ENCODE results near the gene PPAN. TPM values are rescaled to one million over a fixed set of nuclear protein-coding genes. Genes with fewer than 3 reads are reported as not detected.
A peak's percentile ranks its signal among the peaks of the same experiment; 100 is the strongest.

The PPAN gene
- total RNA-seq, 2 donors from 2014 or later: 106 to 117 TPM

- H3K9me3 Mint-ChIP-seq: no peaks in the 10 kb centered on the region
- peaks cover 3 to 24% of the 10 kb centered on the region in 2 donors for H3K36me3 Mint-ChIP-seq (ENCODE audit: insufficient read depth in 2 of 2)
- DNase-seq (peak; percentile 47 to 67), ATAC-seq (replicated peaks in 1 of 2) (peak; percentile 51 to 56)
- H3K4me1 Mint-ChIP-seq (ENCODE audit: low read depth): peaks cover 65% of the 10 kb centered on the region
- H3K27ac Mint-ChIP-seq: peak overlapping the region; percentile 79
- H3K4me3 Mint-ChIP-seq: peak overlapping the region; percentile 71 to 82
- no peaks in the 10 kb centered on the region for H3K27me3 Mint-ChIP-seq (ENCODE audit: low read depth)
These were observed 6.0 kb downstream of the PPAN start for GRCh38 chr19:10112037-10112761.

GRCh38 chr19:10112895-10113591 lies 6.9 kb downstream of the PPAN start:
- Mint-ChIP-seq H3K9me3 (no peaks in the 10 kb centered on the region), H3K36me3 (ENCODE audit: insufficient read depth in 2 of 2) (peaks cover 3 to 21% of the 10 kb centered on the region in 2 donors), H3K27ac (peak overlapping the region; percentile 79), H3K4me1 (ENCODE audit: low read depth) (peaks cover 61% of the 10 kb centered on the region), H3K27me3 (ENCODE audit: low read depth) (no peaks in the 10 kb centered on the region), H3K4me3 (peak overlapping the region; percentile 71 to 82)
- ATAC-seq (replicated peaks in 1 of 2): peak; percentile 41 to 58
- peak; percentile 70 to 79 for DNase-seq

- H3K27me3 Mint-ChIP-seq (ENCODE audit: low read depth): no peaks in the 10 kb centered on the region
- peak overlapping the region; percentile 53 to 82 for H3K4me3 Mint-ChIP-seq
- H3K4me1 Mint-ChIP-seq (ENCODE audit: low read depth): peaks cover 59% of the 10 kb centered on the region
- peaks cover 3 to 21% of the 10 kb centered on the region in 2 donors for H3K36me3 Mint-ChIP-seq (ENCODE audit: insufficient read depth in 2 of 2)
- ATAC-seq (replicated peaks in 1 of 2) (no peak), DNase-seq (no peak)
- no peak overlapping the region for H3K27ac Mint-ChIP-seq
- H3K9me3 Mint-ChIP-seq: no peaks in the 10 kb centered on the region
These were observed 7.4 kb downstream of the PPAN start for GRCh38 chr19:10113592-10113963.

GRCh38 chr19:10113964-10114650 lies 7.9 kb downstream of the PPAN start:
- H3K4me3 Mint-ChIP-seq: peak overlapping the region in 1 of 2 donors; percentile 53
- peaks cover 63% of the 10 kb centered on the region for H3K4me1 Mint-ChIP-seq (ENCODE audit: low read depth)
- H3K9me3 Mint-ChIP-seq: no peaks in the 10 kb centered on the region
- H3K36me3 Mint-ChIP-seq (ENCODE audit: insufficient read depth in 2 of 2): peaks cover 5 to 20% of the 10 kb centered on the region in 2 donors
- ATAC-seq (replicated peaks in 1 of 2): no peak
- no peak overlapping the region for H3K27ac Mint-ChIP-seq
- H3K27me3 Mint-ChIP-seq (ENCODE audit: low read depth): no peaks in the 10 kb centered on the region
- no peak for DNase-seq

- Mint-ChIP-seq H3K4me1 (ENCODE audit: low read depth) (peaks cover 63% of the 10 kb centered on the region), H3K4me3 (no peak overlapping the region), H3K36me3 (ENCODE audit: insufficient read depth in 2 of 2) (peaks cover 6 to 16% of the 10 kb centered on the region in 2 donors), H3K27me3 (ENCODE audit: low read depth) (no peaks in the 10 kb centered on the region), H3K9me3 (no peaks in the 10 kb centered on the region), H3K27ac (peak overlapping the region; percentile 46)
- DNase-seq (no peak), ATAC-seq (replicated peaks in 1 of 2) (no peak)
These were observed 8.7 kb downstream of the PPAN start for GRCh38 chr19:10114651-10115391.

GRCh38 chr19:10115392-10116084 lies 9.4 kb downstream of the PPAN start:
- H3K4me1 Mint-ChIP-seq (ENCODE audit: low read depth): peaks cover 59% of the 10 kb centered on the region
- no peak overlapping the region for H3K4me3 Mint-ChIP-seq
- no peaks in the 10 kb centered on the region for H3K9me3 Mint-ChIP-seq
- no peaks in the 10 kb centered on the region for H3K27me3 Mint-ChIP-seq (ENCODE audit: low read depth)
- H3K27ac Mint-ChIP-seq: no peak overlapping the region
- no peak for ATAC-seq (replicated peaks in 1 of 2)
- peaks cover 5 to 13% of the 10 kb centered on the region in 2 donors for H3K36me3 Mint-ChIP-seq (ENCODE audit: insufficient read depth in 2 of 2)
- DNase-seq: no peak

DNA sequence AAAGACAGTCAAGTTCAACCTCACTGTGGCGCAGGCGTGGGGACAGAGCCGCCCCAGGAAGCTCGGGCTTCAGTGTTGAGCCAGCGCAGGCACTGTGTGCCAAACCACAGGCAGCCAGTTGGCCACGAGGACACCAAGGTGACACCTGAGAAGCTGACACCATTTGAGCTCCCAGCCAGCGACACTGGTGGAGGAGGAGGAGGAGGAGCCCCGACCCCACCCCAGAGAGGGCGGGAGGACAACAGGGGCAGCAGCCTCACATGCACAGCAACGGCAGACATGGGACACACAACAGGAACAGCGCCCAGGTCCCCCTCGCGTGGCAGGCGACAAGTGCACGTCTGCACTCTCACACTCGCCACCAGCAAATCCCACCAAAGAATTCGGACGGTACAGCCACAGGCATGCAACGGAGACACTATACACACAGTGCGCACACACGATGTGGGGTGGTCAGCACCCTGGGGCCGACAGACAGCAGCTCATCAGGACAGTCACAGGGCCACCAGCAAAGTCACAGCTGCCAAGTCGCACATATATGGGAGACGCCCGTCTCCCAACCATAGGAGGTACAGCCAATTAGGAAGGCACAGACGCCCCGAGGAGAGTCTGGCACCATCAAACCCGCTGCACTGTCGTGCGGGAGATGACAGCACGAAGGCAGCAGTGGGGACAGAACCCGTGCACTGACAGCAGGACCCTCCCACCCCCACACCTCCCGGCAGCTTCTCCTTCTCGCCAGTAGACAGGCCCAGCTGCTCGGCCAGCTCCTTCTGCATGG lies 10.1 kb downstream of the PPAN start:
- Mint-ChIP-seq H3K27ac (peak overlapping the region; percentile 6), H3K4me3 (no peak overlapping the region), H3K9me3 (no peaks in the 10 kb centered on the region), H3K27me3 (ENCODE audit: low read depth) (no peaks in the 10 kb centered on the region), H3K4me1 (ENCODE audit: low read depth) (peaks cover 52% of the 10 kb centered on the region), H3K36me3 (ENCODE audit: insufficient read depth in 2 of 2) (peaks cover 4 to 10% of the 10 kb centered on the region in 2 donors)
- ATAC-seq (replicated peaks in 1 of 2): no peak
- DNase-seq: no peak

- H3K27me3 Mint-ChIP-seq (ENCODE audit: low read depth): no peaks in the 10 kb centered on the region
- no peak overlapping the region for H3K27ac Mint-ChIP-seq
- ATAC-seq (replicated peaks in 1 of 2) (no peak), DNase-seq (no peak)
- H3K4me3 Mint-ChIP-seq: no peak overlapping the region
- H3K36me3 Mint-ChIP-seq (ENCODE audit: insufficient read depth in 2 of 2): peaks cover 4 to 10% of the 10 kb centered on the region in 2 donors
- no peaks in the 10 kb centered on the region for H3K9me3 Mint-ChIP-seq
- H3K4me1 Mint-ChIP-seq (ENCODE audit: low read depth): peaks cover 44% of the 10 kb centered on the region
These were observed 10.9 kb downstream of the PPAN start for GRCh38 chr19:10116866-10117616.

DNA sequence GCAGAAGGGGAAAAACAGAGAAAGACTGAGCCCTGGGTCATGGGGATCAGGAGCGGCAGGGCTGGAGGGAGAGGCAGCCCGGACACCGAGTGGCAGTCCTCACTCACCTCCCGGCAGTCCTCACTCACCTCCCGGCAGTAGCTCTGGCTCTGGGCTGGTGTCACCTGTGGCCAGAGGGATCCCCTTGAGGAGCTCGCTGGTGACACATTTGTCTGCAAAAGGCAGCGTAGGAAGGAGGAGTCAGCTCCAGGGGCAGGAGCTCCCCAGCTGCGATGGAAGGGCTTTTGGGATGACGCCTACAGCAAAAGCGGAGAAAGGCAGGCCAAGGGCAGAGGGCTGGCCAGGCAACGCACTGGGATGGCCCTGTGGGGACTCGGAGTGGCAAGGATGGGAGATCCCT lies 12.8 kb downstream of the PPAN start:
- Mint-ChIP-seq H3K27ac (peak overlapping the region; percentile 95), H3K27me3 (ENCODE audit: low read depth) (no peaks in the 10 kb centered on the region), H3K4me3 (peak overlapping the region; percentile 93 to 97), H3K9me3 (no peaks in the 10 kb centered on the region), H3K4me1 (ENCODE audit: low read depth) (peaks cover 32% of the 10 kb centered on the region), H3K36me3 (ENCODE audit: insufficient read depth in 2 of 2) (peaks cover 4 to 6% of the 10 kb centered on the region in 2 donors)
- peak; percentile 2 to 6 for ATAC-seq (replicated peaks in 1 of 2)
- peak in 1 of 2 donors; percentile 24 for DNase-seq

- Mint-ChIP-seq H3K36me3 (ENCODE audit: insufficient read depth in 2 of 2) (peaks cover 3 to 6% of the 10 kb centered on the region in 2 donors), H3K9me3 (no peaks in the 10 kb centered on the region), H3K27ac (no peak overlapping the region), H3K27me3 (ENCODE audit: low read depth) (no peaks in the 10 kb centered on the region), H3K4me1 (ENCODE audit: low read depth) (peaks cover 32% of the 10 kb centered on the region), H3K4me3 (no peak overlapping the region)
- DNase-seq (no peak), ATAC-seq (replicated peaks in 1 of 2) (no peak)
These were observed 14.5 kb downstream of the PPAN start for GRCh38 chr19:10120538-10121189.

DNA sequence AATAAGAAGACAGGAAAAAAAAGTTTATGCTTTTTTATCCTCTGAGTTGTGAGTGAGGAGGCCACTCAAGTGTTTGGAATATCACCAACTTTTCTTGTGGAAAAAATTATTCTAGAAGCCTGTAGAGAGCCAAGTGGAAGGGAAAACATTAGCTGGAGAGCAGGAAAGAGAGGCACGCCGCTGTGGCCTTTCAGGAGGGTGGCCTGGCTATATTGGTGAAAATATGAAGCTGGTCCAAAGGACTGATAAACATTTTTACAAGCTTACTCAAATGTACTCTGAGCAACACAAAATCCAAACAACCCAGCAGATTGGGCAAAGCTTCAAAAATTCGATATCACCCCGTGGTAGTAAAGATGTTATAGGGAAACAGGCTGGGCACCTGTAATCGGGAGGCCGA lies 15.9 kb downstream of the PPAN start:
- no peaks in the 10 kb centered on the region for H3K9me3 Mint-ChIP-seq
- H3K4me1 Mint-ChIP-seq (ENCODE audit: low read depth): peaks cover 22% of the 10 kb centered on the region
- DNase-seq (no peak), ATAC-seq (replicated peaks in 1 of 2) (no peak)
- H3K27me3 Mint-ChIP-seq (ENCODE audit: low read depth): no peaks in the 10 kb centered on the region
- H3K27ac Mint-ChIP-seq: peak overlapping the region; percentile 22
- H3K4me3 Mint-ChIP-seq: no peak overlapping the region
- H3K36me3 Mint-ChIP-seq (ENCODE audit: insufficient read depth in 2 of 2): peaks cover 3 to 4% of the 10 kb centered on the region in 2 donors
